ENCODE data around the gene PDZRN3. TPM values are rescaled to one million over a fixed set of nuclear protein-coding genes. Genes with fewer than 3 reads are reported as not detected.
"Not testable (repeated sequence)": the region's sequence is repeated elsewhere in the genome, so short reads cannot be mapped to it uniquely, and the experiment has no call there.

PDZRN3 gene
- polyA plus RNA-seq, 12 donors = 71.1 to 111 (median 87.2) TPM; not detected in 1

- no peak for DNase-seq
Measured at GRCh38 chr3:73465926-73466325, 158.8 kb downstream of the PDZRN3 start.

- not testable (repeated sequence) for DNase-seq
Measured at GRCh38 chr3:73464126-73464525, 160.6 kb downstream of the PDZRN3 start.

DNA sequence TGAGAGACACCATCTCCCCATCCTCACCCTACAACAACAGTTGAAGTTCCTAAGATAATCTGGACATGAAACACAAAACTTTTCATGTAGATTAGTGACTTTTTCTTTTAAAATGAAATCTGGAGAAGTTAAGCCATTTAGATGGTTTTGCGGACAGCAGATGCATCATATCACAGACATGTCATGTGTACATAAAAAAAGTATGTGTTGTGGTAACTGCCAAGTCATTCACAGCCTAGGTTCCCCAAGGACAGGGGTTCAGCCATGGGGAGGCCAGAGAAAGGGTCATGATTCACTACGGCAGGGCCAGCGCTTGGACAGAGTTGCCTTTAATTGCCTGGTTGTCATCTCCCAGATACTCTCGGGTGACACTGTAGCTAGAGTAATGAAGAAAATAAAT is 163.2 kb downstream of the PDZRN3 start:
- DNase-seq = no peak

- DNase-seq = no peak
Measured at GRCh38 chr3:73459711-73460110, 165.0 kb downstream of the PDZRN3 start.

DNA sequence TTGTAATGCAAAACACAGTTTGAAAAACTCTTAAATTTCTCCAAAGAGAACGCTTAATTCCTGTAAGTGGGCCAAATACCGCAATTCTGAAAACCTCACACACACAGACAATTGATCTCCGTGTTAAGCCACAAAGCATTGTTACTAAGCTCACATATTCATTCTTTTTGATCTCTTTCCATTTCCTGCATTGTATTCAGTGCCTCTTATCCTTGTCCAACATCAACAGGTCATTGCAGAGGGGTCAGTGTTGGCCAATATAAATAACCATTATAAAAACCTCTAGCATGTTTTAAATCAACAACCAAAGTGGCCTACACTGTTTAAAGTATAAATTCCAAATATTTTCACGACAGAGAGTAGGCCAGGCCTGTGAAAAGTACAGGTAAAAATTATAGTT is 171.1 kb downstream of the PDZRN3 start:
- DNase-seq = no peak

DNA sequence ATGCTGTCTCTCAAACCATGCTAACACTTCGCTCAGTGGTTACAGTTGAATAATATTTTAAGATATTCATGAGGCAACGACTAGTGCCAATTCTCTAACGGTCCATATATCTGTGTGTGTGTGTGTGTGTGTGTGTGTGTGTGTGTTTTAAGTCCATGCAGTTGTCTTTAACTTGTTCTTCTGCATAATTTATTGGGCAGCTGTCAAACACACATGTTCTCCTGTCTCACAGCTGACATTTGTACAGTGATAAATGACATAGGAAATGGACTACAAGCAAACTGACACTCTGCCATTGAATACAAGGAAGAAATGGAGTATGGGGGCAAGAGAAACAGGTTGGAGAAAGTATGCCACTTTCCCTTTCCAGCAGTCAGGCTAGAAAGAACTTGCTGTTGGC is 172.0 kb downstream of the PDZRN3 start:
- no peak for DNase-seq

DNA sequence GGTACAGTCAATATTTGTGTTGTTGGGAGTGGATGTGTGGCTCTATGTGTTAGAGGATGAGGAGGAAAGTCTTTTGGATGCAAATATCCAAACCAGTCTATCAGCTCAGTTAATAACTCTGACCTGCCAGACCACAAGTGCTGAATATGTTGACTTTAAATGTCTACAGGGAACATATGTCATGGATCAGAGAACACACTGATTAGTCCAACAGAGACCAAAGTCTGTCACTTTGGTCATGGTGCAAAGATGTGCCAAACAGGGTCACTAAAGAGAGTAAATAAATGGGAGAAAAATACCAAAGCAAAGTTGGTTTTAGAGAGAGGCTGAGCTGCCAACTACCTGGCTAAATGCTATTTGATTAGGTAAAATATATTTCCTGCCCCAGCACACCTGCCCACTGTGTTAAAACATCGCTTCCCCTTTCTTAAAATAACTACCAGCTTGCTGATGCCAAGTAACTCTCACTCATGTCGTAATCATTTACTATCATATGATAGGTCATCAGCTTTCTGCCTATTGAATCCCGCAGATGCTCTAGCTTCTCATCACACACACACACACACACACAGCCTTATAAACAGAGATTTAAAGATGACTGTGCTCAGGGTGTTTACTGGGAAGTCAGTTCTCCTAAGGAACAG is 173.3 kb downstream of the PDZRN3 start:
- no peak for DNase-seq

- DNase-seq = no peak
Measured at GRCh38 chr3:73449774-73450173, 175.0 kb downstream of the PDZRN3 start.

DNA sequence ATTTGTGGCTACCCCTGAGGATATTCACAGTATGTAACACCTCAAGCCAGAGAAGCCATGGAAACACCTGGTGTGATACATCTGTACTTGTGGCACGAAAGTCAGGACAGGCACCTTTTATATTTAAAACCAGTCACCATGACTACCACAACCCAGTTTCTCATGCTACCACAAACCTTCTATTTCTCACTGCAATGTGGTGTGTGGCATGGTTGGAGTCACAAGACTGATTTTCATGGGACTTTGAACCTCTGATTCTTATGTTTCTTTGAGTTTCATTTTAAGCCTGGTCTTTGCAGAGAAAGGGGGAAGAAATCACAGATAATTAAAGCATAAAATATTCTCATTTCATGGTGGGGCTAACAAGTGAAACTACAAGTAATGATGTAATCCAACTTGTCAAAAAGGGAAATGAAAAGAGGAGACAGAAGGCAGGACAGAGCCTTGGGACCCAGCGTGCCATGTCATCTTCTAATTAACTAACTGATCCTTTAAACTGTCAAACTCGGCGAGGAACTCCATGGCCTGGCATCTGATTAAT is 175.9 kb downstream of the PDZRN3 start:
- no peak for DNase-seq

GRCh38 chr3:73448041-73448440 is 176.7 kb downstream of the PDZRN3 start:
- DNase-seq = no peak

GRCh38 chr3:73447111-73447510 is 177.6 kb downstream of the PDZRN3 start:
- DNase-seq = no peak

GRCh38 chr3:73446467-73447110 is 178.2 kb downstream of the PDZRN3 start:
- DNase-seq = no peak

GRCh38 chr3:73442886-73443285 is 181.9 kb downstream of the PDZRN3 start:
- no peak for DNase-seq

GRCh38 chr3:73442152-73442551 is 182.6 kb downstream of the PDZRN3 start:
- DNase-seq = no peak

DNA sequence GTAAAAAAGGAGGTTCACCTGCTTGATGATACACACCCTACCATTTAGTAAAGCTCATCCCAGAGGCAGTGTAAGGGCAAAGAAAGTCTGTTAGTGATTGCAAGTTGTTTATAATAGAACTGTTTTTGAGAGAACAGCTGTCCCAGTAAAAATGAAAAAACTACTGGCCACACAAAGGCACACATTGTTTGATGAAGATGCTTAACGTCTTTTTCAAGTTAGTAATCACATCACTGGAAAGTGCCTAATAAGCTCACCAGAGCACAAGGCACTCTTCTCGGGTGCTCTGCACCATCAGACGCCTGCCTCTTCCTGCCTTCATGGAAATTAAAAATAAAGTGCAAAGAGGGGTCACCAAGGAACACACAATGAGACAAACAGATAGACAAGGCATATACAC is 186.9 kb downstream of the PDZRN3 start:
- no peak for DNase-seq

DNA sequence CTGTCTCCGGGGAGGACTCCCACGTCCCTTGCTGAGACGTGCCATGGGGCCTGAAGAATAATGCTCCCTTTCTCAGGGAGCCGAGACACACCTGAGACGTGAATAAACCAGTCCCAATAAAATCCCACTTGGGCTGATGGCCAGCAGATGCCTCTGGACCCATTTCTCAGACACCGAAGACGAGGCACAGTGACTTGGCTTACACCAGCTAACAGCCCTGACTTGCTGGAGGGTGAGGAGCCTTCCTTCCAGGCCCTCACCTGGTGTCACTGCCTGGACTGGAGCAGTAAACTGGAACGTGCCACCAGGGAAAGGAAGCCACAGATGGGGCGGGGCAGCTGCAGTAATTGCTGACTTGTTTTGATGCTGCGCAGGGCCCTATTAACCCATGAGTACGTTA is 189.7 kb downstream of the PDZRN3 start:
- DNase-seq = no peak

DNA sequence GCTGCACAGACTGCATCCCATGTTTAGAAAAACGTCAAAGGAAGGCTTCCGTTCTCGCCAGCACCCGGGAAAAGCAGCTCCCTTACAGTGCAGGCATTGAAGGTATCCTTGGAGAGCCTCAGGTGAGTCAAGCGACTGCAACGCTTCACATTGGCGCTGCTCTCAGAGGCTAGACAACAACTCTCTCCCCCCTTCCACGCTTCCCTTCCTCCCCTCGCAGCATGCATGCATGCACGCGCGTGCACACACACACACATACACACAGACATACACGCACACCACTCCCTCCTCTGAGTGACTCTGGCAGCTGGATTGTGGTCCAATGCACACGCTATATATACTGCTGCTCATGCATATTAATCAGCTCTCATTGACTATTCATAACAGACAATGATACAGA is 191.1 kb downstream of the PDZRN3 start:
- DNase-seq = no peak

GRCh38 chr3:73433079-73433478 is 191.7 kb downstream of the PDZRN3 start:
- no peak for DNase-seq

- no peak for DNase-seq
Measured at GRCh38 chr3:73432706-73433032, 192.1 kb downstream of the PDZRN3 start.

- no peak for DNase-seq
Measured at GRCh38 chr3:73432023-73432705, 192.6 kb downstream of the PDZRN3 start.

DNA sequence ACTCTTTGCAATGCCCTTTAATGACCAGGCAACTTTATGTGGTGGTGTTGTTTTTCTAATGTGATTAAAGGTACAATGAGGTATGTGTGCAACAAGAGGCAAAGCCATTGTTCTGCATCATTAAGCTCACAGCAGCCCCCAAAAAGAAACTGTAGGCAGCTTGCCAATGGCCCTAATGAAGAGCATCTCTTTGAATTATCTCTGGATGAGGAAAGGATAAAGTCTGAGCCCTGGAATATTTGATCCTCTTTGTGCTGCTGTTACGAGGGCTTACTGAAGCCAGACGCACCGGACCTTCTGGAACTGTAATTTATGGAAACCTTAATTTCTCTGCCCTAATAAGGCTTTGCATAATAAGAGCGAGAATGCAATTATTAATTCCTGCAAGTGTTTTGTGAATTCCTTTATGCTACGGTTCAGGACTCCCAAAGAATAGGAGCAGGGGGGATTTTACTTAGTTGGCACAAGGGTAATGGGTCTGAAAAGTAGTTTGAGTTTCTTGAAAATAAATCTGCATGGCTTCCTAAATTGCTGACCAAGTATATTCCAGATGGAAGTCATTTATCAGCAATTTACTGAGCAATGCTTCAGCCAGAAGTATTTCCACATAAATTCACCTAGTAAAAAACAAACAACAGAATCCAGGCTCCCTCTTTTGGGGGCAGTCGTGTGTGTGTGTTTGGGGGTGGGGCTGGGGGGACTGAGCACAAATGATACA is 193.4 kb downstream of the PDZRN3 start:
- DNase-seq = no peak

- DNase-seq = no peak
Measured at GRCh38 chr3:73427048-73427706, 197.6 kb downstream of the PDZRN3 start.

All from muscle of arm (tissue), 12 donors.